ENCODE data around the gene MYL6B.
"Not testable (repeated sequence)": the region's sequence is repeated elsewhere in the genome, so short reads cannot be mapped to it uniquely, and the experiment has no call there.

MYL6B gene

DNA sequence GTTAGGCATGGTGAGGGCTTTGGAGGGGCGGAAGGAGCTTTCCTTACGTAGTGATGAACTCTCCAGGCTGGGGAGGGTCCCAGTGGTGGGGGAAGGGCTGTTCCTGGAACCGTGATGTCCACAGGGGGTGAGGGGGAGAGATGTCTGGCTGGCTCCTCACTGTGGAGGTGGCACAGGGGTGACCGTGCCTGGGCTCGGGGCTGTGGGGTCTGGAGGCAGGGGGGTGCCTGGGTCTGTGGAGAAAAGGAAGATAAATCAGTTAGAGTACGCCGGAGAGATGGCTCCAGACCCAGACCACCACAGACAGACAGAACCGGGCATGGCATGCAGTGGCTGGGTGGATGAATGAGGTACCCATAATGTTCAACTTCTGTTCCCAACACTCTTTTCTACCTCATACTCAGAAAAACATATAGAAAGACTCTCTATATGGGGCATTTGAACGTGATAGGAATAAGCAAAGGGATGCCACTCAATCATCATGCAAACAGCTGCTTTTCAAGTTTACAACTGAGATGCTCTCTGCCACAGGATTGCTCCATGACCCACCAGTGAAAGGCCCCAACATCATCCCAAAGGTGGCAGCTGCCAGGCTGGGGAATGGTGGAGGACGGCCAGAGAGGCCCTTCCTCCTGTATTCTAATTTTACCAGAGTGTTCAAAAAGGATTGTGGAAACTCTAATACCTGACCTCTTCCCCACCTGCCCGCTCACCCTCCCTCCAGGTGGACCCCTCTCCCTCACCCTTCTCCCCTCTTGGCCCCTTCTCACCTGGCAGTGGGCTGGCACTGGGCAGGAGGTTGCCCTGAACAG lies 11.4 kb downstream of the MYL6B start:
- DNase-seq (ENCODE audit: insufficient read length, low spot score), result no peak
- no peak for FAIRE-seq

DNA sequence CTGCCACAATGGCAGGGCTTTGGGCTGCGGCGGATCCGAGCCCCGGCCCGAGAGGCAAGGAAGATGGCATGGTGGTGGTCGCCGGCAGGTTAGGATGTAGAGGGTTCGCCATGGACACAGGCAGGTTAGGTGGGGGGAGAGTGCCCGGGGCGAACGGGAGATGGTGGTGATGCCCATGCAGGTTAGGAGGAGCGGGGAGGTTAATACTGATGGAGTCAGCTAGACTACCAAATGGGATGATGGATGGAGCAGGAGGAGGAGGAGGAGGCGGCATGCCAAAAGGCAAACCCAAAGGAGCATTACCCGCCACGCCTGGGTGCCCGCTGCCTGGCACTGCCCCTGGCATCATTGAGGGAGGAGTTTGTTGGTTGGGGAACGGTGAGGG lies 11.9 kb downstream of the MYL6B start:
- FAIRE-seq (no peak), DNase-seq (ENCODE audit: insufficient read length, low spot score) (no peak)

DNA sequence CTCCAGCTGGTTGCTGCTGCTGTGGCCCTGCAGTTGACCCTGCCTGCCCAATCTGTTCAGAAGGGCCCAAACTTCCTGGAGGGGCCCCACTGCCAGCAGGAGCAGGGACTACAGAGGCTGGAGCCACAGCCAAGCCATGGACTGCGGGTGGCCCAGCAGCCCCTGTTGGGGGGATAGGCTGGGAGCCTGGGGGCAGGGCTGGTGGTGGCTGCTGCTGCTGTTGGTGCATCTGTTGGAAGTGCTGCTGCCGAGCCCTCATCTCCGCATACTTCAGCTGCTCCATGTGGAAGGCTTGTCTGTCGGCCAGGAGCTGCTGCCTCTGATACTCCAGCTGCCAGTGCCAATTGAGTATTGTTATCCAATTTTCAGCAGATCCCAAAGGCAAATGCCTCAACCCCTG lies 13.0 kb downstream of the MYL6B start:
- no peak for FAIRE-seq
- no peak for DNase-seq (ENCODE audit: insufficient read length, low spot score)

DNA sequence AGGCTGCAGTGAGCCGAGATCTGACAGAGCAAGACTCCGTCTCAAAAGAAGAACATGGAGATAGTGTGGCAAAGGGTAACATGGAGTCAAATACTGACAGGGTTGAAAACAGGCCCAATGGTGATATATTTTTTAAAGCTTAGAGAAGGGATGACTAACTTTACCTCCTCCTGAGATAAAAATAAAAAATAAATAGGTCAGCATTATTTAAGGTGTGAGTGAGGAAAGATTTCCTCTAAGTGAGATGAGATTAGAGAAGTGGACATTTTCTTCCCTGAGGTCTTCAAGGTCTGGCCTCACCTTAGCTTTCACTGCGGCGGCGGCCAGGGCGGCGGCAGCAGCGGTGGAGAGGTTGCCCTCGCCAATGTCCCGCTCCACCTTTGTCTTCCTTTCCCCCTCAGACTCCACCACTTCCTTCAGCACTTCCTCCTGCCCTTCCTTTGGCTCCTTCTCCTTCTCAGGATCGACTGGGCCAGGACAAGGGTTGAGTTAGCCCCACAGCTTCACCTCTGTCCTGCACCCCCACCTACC lies 16.9 kb downstream of the MYL6B start:
- FAIRE-seq (no peak), DNase-seq (ENCODE audit: insufficient read length, low spot score) (no peak)

DNA sequence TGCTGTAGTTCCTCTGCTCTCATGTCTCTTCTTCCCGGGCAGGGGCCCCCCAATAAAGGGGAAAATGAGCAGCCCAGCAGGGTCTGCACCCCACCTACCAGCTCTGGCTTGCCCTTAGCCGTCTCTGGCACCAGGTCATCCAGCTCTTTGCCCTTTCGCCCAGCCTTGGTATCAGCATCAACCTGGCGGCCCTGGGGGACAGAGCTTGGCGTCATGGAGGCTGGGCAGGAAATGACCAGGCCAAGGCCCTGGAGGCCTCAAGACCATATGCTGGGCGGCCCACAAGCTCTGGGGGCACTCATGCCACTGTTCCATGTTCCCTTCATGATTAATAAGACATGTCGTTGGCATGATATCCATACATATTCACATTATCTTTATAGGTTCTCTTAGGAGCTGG lies 20.5 kb downstream of the MYL6B start:
- DNase-seq (ENCODE audit: insufficient read length, low spot score) (no peak), FAIRE-seq (no peak)

DNA sequence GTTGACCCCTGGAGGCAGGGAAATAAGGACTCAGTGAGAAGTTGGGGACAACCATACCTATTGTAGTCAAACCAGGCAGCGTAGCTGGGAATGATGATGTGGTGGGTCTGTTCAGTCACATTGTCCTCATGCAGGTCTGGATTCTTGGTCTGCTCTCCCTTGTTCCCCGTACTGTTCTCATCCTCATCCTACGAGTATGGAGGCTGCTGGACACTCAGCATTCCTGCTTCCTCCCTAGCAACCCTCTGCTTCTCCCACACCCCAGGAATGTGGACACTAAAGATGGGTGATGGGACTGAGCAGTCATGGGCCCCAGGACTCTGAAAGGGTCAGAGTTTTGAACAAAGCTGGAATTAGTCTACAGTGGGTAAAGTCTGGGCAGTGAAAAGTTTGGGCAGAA lies 26.0 kb downstream of the MYL6B start:
- no peak for DNase-seq (ENCODE audit: insufficient read length, low spot score)
- no peak for FAIRE-seq

DNA sequence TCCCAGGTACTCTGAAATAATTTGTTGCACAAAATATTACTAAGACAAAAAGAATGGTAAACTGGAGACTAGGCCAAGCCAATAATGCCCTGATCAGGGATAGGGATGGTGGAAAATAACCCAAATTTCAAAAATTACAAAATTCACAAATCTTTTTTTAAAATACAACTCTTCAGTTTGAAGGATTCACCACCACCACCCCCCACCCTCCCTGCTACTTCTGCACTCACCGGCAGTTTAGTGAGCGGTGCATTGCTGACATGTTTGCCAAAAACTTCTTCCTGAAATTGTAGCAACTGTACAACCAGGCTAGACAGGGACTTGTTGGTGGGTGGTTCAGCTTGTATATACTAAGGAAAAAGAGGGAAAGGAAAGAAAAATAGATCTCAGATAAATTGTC lies 34.6 kb downstream of the MYL6B start:
- FAIRE-seq (no peak), DNase-seq (ENCODE audit: insufficient read length, low spot score) (no peak)

DNA sequence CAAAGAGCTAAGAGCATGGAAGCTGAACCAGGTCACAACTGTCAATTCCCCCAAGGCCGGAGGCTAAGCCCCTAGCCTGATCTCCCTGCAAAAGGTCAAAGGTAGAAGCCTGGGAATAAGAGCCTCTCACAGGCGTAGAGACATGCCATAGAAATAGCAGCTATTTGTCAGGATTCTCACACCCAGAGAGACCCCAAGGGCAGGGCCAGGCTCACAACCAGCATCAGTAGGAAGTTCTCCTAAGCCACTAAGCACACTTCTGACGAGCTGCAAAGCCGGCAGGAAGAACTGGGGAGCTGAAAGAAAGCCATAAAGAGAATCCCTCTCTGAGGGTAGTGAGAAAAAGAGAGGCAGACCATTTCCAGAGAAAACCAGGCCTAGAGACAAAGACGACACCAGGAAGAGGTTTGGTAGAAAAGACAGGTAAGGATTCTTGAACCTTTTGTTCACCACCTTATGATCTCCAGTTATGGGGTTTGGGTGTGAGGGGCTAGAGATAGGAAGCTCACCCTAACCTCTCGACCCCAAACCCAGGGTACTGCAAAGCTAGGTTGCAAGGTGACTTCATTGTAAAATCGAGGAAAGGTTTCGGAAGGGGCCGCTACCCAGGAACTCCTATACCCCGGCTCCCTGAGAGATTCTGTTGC lies 35.9 kb downstream of the MYL6B start:
- no peak for DNase-seq (ENCODE audit: insufficient read length, low spot score)

DNA sequence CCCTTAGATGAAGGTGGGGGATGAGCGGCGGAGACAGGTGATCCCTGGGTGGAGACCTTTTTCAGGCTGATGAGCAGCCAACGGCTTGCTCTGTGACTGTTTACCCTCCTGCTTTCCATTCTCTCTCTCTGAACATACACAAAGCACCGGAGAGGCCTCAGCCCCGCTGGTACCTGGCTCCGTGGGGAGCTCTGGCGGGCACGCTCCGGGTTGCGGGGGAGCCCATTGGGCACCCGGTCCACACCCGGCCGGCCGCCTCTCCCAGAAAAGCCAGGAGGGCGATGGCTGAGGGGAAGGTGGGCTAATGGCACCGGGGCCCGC lies 36.4 kb downstream of the MYL6B start:
- FAIRE-seq (peak; percentile 68), DNase-seq (ENCODE audit: insufficient read length, low spot score) (no peak)

More for the DNA sequence above, 35.9 kb downstream of the MYL6B start:
- peak; percentile 70 for FAIRE-seq

DNA sequence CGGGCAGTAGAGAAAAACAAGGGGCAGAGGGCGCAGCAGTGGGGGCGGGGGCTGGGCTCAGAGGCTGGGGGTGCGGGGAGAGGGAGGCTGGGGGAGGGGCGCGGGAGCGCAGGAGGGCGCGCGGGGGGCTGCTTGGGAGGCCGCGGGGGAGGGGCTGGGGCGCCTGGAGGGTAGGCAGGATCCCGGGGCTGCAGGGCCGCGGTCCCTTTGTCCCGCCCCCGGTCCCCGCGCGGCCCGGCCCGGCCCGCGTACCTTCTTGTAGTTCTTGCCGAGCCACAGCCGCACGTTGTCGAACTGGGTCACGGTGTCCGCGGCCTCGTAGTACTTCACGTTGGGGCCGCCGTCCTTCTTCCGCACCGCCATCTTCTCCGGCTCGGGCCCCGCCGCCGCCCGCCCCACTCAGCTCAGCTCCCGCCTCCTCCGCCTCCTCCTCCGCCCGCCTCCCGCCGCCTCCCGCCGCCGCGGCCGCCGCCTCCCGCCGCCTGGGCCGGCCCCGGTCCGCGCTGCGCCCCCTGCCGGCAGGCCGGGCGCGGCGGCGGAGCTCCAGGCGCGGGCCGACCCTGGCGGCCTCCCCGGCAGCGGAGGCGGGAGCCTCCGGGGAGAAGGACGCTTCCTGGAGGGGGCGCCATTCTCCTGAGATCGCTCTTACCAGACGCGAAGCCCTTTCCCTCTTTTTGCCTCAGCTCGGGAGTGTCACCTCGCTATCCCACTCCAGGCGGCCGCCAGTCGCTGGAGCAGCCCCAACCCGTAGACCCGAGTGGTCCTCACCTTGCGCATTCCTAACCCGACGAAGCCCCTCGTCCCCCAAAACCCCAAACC lies 36.9 kb downstream of the MYL6B start, which contains the start of gene SMARCC2:
Gene SMARCC2, minus strand, starts transcription at position 385 of the 819 bp plus-strand sequence. Its CDS starts 22 bp downstream, at position 363.
- DNase-seq (ENCODE audit: insufficient read length, low spot score) (peak; percentile 87), FAIRE-seq (no peak)

DNA sequence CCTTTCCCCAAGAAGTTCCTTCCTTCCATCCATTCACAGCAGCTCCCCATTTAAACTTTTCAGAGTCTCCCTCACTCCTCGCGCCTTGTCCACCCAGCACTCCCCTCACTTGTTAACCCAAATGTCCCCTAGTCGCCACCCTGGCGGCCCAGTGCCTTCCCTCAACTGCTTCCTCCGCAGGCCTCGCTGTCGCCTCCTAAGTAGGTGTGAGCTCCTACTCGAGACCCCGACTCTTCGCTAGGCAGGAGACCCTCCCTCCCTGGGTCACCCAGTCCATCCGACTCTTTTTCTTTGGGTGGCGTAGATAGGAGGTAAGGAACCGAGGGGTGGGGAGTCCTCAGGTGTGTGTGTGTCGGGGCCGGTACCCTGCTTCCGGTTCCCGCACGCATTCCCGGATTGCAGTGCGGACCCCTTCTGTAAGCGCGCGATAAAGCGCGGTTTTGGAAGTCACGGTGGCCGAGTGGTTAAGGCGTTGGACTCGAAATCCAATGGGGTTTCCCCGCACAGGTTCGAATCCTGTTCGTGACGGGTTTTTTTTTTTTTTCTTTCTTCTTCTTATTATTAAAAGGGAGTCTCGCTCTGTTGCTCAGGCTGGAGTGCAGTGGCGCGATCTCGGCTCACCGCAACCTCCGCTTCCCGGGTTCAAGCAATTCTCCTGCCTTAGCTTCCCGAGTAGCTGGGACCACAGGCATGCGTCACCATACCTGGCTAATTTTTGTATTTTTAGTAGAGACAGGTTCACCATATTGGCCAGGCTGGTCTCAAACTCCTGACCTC lies 37.7 kb downstream of the MYL6B start:
- FAIRE-seq, result peak; percentile 55
- peak; percentile 62 for DNase-seq (ENCODE audit: insufficient read length, low spot score)

DNA sequence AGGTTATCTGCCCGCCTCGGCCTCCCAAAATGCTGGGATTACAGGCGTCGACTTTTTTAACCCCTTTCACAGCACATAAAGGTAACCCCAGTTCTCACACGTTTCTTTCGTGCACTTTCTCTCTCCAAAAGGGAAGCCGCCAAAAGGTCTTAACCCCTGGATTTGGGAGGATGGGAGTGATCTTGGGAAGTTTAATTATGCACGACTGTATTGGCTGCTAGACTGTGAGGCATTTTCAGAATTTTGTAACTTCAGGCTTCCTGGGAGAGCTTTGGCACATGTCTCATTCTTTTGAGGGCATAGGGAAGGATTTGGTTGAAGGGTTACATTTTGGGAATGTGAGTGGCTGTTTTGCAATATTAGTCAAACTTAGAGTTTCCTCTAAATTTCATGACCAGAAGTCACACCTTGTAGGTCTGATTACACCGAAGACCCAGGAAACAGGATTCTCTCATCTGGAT lies 38.3 kb downstream of the MYL6B start:
- peak; percentile 14 for FAIRE-seq
- no peak for DNase-seq (ENCODE audit: insufficient read length, low spot score)

DNA sequence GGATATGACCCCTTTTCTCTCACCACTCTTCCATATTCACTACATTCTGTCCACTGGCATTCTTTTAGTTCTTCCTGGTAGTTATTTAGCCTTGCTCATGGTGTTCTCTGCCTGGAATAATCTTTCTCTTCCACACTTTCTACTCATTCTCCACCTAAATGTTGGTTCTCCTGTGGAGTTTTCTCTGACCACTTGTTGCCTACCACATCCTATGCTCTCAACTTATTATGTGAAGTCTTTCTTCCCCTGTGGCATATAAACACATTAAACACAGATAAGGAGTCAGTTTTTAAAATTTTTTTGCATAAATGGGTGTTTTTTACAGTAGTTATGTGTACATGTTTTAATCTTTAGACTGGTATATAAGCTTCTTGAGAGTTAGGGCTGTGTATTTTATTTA lies 40.2 kb downstream of the MYL6B start:
- no peak for FAIRE-seq

DNA sequence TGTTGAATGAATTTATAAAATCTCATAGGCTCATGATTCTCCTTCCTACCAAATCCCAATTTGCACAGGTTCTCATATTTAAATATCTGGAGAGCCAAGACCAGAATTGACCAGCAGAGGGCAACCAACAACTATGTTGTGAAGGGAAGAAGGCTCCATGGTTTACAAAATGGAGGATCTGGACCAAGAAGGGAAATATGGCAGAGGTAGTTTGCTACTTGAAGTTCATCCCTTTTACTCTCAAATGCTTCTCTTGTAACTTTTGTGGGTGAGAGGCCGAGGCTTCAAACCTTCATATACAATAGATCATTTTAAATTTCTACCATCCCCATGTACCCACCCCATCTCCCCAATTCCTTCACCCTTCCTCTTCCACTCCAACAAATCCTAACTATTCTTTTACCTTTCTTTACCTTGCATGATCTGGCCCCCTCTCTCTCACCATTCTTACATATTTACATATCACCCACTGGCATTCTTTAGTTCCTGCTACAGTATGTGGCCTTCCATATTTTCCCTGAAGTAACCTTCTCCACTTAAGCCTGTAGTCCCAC lies 40.7 kb downstream of the MYL6B start:
- FAIRE-seq, result peak; percentile 86
- DNase-seq (ENCODE audit: insufficient read length, low spot score), result peak; percentile 63

More for the DNA sequence above, 40.2 kb downstream of the MYL6B start:
- DNase-seq (ENCODE audit: insufficient read length, low spot score), result no peak

DNA sequence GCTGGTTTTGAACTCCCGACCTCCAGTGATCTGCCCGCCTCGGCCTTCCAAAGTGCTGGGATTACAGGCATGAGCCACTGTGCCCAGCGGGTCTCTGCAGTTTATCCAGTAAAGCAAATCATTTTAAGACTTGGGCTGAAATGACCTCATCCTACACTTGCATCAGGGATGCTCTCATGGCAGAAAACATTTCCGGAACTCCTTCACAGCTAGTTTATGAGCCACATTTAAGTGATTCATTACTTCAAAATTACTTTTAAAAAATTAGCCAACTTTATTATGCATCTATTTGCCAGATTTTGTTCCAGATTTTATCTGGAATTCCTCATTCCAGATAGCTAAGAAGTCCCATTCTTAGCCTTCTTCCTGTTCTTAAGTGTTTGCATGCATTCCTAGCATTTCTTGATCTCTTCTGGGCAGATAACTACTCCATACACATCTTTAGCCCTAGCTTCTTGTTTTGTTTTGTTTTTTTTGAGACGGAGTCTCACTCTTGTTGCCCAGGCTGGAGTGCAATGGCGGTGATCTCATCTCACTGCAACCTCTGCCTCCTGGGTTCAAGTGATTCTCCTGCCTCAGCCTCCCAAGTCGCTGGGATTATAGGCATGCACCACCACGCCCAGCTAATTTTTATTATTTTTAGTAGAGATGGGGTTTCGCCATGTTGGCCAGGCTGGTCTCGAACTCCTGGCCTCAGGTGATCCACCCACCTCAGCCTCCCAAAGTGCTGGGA lies 44.6 kb downstream of the MYL6B start:
- not testable (repeated sequence) for FAIRE-seq; DNase-seq (ENCODE audit: insufficient read length, low spot score)

DNA sequence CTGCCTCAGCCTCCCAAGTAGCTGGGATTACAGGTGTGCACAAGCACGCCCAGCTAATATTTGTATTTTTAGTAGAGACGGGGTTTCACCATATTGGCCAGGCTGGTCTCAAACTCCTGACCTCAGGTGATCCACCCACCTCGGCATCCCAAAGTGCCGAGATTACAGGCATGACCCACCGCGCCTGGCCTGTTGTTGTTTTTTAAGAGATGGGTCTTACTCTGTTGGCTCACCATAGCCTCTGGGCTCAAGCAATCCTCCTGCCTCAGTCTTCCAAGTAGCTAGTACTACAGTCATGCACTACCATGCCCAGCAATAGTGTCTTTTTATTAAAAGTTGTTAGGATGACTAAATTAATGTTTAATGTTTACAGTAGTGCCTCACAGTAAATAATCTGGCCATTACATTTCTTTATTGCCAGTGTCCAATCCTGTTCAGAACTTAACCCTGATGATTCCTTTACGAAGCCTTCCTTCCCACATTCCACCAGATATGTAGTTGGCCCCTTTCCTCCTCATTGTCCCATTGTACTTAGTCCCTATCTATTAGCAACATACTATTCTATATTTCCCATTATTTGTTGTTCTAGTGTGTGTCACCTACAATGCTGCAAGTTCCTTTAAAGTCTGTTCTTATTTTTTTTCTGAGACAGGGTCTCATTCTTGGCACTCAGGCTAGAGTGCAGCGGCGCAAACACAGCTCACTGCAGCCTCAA lies 45.7 kb downstream of the MYL6B start:
- DNase-seq (ENCODE audit: insufficient read length, low spot score), result no peak

DNA sequence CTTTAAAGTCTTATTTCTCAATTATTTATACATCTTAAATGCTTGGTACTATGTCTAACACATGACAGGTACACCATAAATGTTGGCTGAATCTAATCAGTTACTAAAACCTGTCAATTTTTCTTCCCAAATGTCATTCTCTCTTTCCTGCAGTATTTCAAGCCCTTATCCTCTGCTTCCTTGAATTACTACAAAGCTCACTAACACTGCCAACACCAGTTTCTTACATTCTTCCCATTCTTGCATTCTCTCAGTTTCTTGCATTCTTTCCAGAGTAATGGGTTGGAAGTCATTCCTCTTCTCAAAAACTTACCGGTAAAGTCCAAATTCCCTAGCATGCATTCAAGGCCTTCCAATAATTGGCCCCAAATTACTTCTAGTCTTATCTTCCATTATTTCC lies 46.4 kb downstream of the MYL6B start:
- DNase-seq (ENCODE audit: insufficient read length, low spot score) (no peak), FAIRE-seq (no peak)

More for the DNA sequence above, 45.7 kb downstream of the MYL6B start:
- no peak for FAIRE-seq

DNA sequence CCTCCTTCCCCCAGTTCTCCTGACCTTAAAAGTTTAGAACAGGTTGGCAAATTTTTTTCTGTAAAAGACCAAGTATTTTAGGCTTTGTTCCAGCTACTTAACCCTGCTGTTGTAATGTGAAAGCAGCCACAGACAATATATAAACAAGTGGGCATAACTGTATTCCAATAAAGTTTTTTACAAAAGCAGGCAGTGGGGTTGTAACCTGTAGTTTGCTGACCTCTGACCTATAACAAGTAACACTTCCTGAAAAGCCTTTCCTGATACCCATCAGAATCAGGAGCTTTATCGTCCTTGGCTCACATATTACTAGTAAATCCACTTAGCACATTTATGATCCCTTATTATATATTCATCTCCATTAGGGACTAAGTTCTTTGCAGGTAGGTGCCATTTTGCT lies 50.0 kb downstream of the MYL6B start:
- FAIRE-seq, result no peak
- no peak for DNase-seq (ENCODE audit: insufficient read length, low spot score)

DNA sequence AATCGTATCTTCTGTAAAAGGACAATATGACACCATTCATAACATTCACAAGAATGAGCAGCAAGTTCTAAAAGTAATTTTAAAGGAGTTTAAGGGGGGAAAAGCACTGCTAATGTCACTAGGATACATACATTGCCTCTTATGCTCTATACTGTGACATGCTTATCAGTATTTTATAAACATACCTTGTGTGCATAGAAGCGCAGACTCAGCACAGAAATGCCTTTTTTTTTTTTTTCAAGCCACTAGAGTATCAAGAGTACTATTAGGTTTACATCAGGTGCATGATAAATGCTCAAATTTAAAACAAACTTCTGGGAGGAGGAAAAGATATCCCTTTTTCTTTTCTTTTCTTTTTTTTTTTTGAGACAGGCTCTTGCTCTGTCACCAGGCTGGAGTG lies 50.5 kb downstream of the MYL6B start:
- no peak for FAIRE-seq
- no peak for DNase-seq (ENCODE audit: insufficient read length, low spot score)

Measured in GM19239 (cell line).